GM12872 (cell line): Measurements from ENCODE around the gene LIPK.

ENCODE experiments used
- TF ChIP-seq, protein P1 (sequence below): IDR thresholded peaks from 3 replicates; pipeline ENCODE4 v1.5.1; 2011; ENCODE audit warnings: low read depth, mild to moderate bottlenecking, low read length, moderate library complexity; ENCODE audit not compliant: insufficient read depth

Gene LIPK

GRCh38 chr10:88689366-88689765 is 16.7 kb upstream of the LIPK start:
- TF ChIP-seq, protein P1, sequence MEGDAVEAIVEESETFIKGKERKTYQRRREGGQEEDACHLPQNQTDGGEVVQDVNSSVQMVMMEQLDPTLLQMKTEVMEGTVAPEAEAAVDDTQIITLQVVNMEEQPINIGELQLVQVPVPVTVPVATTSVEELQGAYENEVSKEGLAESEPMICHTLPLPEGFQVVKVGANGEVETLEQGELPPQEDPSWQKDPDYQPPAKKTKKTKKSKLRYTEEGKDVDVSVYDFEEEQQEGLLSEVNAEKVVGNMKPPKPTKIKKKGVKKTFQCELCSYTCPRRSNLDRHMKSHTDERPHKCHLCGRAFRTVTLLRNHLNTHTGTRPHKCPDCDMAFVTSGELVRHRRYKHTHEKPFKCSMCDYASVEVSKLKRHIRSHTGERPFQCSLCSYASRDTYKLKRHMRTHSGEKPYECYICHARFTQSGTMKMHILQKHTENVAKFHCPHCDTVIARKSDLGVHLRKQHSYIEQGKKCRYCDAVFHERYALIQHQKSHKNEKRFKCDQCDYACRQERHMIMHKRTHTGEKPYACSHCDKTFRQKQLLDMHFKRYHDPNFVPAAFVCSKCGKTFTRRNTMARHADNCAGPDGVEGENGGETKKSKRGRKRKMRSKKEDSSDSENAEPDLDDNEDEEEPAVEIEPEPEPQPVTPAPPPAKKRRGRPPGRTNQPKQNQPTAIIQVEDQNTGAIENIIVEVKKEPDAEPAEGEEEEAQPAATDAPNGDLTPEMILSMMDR = no peak

DNA sequence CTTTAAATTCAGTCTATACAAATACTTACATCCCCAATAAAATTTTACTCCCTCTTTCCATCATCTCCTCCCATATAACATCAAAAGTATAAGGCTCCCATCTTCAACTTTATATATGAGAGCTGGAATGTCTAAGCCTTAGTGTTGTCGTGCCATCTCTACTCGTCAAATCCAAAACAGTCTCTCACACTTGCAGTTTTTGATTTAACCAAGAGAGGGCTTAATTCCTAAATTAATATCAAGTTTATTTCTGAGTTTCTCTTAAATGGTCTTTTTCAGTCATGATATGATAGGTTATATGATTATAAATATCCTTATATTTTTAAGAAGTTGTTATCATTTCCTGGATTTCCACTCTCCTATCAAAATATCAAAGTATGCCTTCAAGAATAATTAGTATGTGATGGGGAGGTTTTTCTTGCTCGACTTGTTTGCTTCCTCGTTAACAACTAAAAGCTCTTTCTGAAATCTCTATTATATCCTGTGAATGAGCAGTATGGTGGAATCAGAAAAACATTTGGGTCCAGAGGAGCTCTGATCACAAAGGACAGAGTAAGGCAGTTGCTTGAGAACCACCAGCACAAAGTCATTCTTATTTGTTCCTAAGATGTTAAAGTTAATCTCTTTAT is 12.5 kb upstream of the LIPK start:
- TF ChIP-seq, protein P1 = no peak

DNA sequence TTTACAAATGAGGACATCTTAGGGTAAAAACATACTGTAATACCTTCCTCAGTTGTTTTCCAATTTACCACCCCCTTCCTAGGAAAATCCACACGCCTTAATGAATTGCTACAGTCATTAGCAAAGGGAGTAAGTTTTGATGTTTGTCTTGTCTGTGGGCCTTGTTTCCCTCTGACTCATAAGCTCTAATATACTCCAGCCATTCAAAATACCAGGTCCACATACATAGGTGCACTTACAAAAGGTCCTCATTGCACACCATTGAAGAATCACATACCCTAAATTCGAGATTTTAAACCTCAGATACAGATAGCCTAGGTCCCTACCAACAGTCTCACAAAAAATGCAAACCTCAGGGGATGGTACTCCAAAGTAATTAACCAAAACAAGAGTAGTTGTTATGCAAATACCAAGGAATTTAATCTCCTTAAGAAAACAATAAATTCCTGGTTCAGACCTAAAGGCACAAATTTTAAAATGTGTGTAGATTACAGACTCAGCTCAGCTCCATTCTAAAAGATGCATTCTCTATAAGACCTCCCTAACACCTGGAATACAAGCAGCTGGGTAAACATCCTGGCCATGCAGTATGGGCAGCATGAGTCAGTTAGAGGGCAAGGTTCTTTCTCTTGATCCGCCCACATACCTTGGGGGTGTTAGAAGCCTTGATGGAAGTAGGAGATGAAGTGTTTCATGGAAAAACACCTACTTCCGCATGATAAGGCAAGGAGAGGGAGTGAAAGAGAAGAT is 3.0 kb upstream of the LIPK start:
- TF ChIP-seq, protein P1 = no peak

GRCh38 chr10:88707429-88708155 is 1.5 kb downstream of the LIPK start:
- TF ChIP-seq, protein P1 = no peak

DNA sequence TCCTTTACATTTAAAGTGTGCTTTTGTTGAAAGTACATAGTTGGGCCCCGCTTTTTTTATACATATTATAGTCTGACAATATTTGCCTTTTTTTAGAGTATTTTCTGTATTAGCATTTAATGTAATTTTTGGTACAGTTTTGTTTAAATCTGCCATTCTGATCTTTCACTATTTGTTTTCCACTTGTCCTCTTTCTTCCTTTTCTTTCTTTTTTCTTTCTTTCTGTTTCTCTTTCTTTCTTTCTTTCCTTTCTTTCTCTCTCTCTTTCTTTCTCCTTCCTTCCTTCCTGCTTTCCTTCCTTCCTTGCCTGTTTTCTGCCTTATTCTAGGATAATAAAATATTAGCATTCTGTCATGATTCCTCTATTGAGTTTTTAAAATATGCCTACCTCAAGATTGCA is 9.5 kb downstream of the LIPK start:
- TF ChIP-seq, protein P1 = no peak

DNA sequence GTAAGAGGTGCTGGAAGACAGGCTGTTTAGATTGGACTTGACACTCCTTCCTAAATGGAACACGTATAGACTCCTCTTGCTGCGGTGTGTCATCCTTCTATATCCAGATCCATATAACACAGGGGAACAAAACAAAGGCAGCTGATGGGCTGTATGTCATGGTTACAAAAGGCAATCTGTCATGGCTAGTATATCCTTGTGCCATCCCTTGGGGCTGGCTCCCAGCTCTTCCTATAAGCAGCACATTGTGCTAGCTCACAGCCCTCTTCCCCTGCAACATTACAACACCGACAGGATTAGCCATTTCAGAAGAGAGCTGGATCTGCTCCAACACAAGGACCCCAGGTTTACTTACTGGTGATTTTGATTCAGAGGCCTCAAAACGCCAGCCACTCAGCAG is 15.3 kb downstream of the LIPK start:
- TF ChIP-seq, protein P1 = no peak

- TF ChIP-seq, protein P1 = no peak
These were observed 19.7 kb downstream of the LIPK start for GRCh38 chr10:88725798-88726197.
